Measurements from ENCODE around the gene BCKDK. TPM values are rescaled to one million over a fixed set of nuclear protein-coding genes. Genes with fewer than 3 reads are reported as not detected.

Gene BCKDK
- total RNA-seq, 4 donors from 2014 or later: 37.9 to 53.4 (median 45.6) TPM

DNA sequence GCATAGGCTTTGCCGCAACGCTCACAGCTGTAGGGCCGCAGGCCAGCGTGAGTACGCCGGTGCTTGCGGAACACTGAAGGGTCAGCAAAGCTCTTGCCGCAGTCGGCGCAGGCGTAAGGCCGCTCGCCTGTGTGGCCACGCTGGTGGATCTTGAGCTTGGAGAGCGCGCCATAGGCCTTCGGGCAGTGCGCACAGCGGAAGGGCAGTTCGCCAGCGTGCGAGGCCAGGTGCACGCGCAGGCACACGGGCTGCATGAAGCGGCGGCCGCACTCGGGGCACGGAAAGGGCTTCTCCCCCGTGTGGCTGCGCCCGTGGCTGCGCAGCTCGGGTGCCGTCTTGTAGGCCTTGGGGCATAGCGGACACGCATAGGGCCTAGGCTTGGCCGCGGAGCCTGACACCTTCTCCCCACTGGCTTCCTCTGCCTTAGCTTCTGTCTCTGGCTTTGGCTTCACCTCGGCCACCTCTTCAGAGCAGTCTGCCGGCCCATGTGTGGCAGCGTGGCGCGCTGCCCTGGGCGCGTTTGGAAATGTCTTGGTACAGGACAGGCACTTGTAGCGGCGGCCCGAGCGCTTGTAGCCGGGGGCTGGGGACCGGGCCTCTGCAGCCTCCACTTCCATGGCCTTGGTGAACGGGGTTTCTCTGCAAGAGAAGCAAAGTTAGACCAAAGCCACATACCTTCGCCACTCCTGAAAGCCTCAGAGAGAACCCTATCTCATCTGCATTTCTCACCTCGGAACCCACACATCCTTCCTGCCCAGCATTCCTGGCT is 44.2 kb upstream of the BCKDK start:
- peaks cover 0 to 22% (median 6%) of the 10 kb centered on the region in 4 donors for H3K4me1 ChIP-seq
- peaks cover 3 to 41% (median 14%) of the 10 kb centered on the region in 3 donors for H3K36me3 ChIP-seq
- peak overlapping the region in 3 of 4 donors; percentile 53 to 71 (median 62) for H3K27ac ChIP-seq
- no peak for TF ChIP-seq CTCF (IDR thresholded peaks at IDR 0.05)
- TF ChIP-seq POLR2A (IDR thresholded peaks at IDR 0.05): no peak
- TF ChIP-seq EP300 (IDR thresholded peaks at IDR 0.05): no peak
- DNase-seq (ENCODE audit: low spot score in 2 of 2): no peak
- no peaks in the 10 kb centered on the region for H3K9me3 ChIP-seq
- WGBS, 2 donors: 93% methylated on average over 52 to 53 of the region's 56 CpGs
- H3K27me3 ChIP-seq: no peaks in the 10 kb centered on the region
- H3K4me3 ChIP-seq: no peak overlapping the region

DNA sequence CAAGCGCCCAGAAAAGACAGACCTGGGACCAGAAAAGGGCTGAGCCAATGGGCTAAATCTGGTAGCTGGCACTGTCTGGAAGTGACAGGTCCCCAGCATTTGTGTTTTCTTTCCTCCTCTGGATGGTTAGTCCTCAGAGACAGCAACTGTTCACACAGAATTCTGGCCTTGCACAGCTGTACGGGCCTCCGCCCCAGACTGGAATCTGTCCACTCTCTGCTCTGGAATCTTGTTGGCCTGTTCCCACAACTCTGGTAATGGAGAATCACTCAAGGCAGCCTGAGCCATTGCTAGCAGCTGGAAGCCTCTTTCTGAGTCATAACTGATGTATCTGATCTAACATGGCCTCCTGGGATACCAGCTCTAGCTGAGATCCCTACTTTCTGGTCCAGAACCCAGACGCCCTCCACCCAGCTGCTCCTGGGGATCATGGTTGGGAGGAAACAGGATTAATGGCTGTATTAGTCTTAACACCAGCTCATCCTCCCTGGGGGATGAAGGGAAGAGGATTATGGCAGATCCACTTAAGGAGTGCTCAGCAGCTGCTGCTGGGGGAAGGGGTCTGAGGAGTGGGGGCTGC is 43.2 kb upstream of the BCKDK start:
- peaks cover 3 to 40% (median 14%) of the 10 kb centered on the region in 3 donors for H3K36me3 ChIP-seq
- no peak for TF ChIP-seq POLR2A (IDR thresholded peaks at IDR 0.05)
- peak in 1 of 2 donors; percentile 43 for TF ChIP-seq EP300 (IDR thresholded peaks at IDR 0.05)
- TF ChIP-seq CTCF (IDR thresholded peaks at IDR 0.05): no peak
- H3K9me3 ChIP-seq: no peaks in the 10 kb centered on the region
- H3K27ac ChIP-seq: peak overlapping the region in 3 of 4 donors; percentile 53 to 71 (median 62)
- DNase-seq (ENCODE audit: low spot score in 2 of 2): peak; percentile 39 to 68
- WGBS, 2 donors: 60 to 67% methylated on average over 4 of the region's 4 CpGs
- H3K27me3 ChIP-seq: no peaks in the 10 kb centered on the region
- H3K4me1 ChIP-seq: peaks cover 0 to 22% (median 6%) of the 10 kb centered on the region in 4 donors
- no peak overlapping the region for H3K4me3 ChIP-seq

- TF ChIP-seq EP300 (IDR thresholded peaks at IDR 0.05): no peak
- TF ChIP-seq POLR2A (IDR thresholded peaks at IDR 0.05): no peak
- no peak for TF ChIP-seq CTCF (IDR thresholded peaks at IDR 0.05)
- Histone ChIP-seq H3K36me3 (peaks cover 2 to 16% (median 3%) of the 10 kb centered on the region in 3 donors), H3K4me3 (no peak overlapping the region), H3K27me3 (no peaks in the 10 kb centered on the region), H3K27ac (no peak overlapping the region), H3K4me1 (peaks cover 0 to 37% (median 12%) of the 10 kb centered on the region in 4 donors), H3K9me3 (no peaks in the 10 kb centered on the region)
- DNase-seq (ENCODE audit: low spot score in 2 of 2): no peak
- 90 to 96% methylated on average over 3 of the region's 3 CpGs for WGBS, 2 donors
These were observed 40.8 kb upstream of the BCKDK start for GRCh38 chr16:31067342-31067741.

DNA sequence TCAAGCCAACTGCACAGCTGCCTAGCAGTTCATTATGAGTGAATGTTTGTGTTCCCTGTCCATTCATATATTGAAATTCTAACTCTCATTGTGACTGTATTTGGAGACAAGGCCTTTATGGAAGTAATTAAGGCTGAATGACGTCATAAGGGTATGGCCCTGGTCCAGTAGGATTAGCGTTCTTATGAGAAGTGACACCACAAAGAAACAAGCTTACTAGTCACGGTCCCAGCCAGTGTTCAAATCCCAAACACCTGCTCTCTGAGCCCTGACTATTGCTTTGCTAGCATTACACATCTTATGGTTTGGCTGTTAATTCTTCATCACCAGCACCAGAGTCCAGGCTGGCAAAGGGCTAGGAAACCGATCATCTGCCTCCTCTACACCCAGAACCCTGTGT is 36.3 kb upstream of the BCKDK start:
- H3K36me3 ChIP-seq: peaks cover 0 to 10% (median 0%) of the 10 kb centered on the region in 3 donors
- no peak for DNase-seq (ENCODE audit: low spot score in 2 of 2)
- peak overlapping the region in 2 of 4 donors; percentile 97 for H3K27ac ChIP-seq
- H3K4me1 ChIP-seq: peaks cover 0 to 38% (median 19%) of the 10 kb centered on the region in 4 donors
- 23 to 35% methylated on average over 4 of the region's 4 CpGs for WGBS, 2 donors
- H3K27me3 ChIP-seq: no peaks in the 10 kb centered on the region
- TF ChIP-seq POLR2A (IDR thresholded peaks at IDR 0.05) (no peak), EP300 (IDR thresholded peaks at IDR 0.05) (no peak), CTCF (IDR thresholded peaks at IDR 0.05) (no peak)
- H3K9me3 ChIP-seq: no peaks in the 10 kb centered on the region
- H3K4me3 ChIP-seq: peak overlapping the region in 1 of 4 donors; percentile 96

All from tibial nerve (tissue), 4 donors.